ENCODE data around the gene CLIC4. TPM values are rescaled to one million over a fixed set of nuclear protein-coding genes. Genes with fewer than 3 reads are reported as not detected.
A peak's percentile ranks its signal among the peaks of the same experiment; 100 is the strongest.

Gene CLIC4
- total and polyA plus RNA-seq, 9 of the 15 experiments (the other 6 are each of a cell fraction or from before 2014, with no cell fraction given): 16.0 to 67.5 (median 38.4) TPM

DNA sequence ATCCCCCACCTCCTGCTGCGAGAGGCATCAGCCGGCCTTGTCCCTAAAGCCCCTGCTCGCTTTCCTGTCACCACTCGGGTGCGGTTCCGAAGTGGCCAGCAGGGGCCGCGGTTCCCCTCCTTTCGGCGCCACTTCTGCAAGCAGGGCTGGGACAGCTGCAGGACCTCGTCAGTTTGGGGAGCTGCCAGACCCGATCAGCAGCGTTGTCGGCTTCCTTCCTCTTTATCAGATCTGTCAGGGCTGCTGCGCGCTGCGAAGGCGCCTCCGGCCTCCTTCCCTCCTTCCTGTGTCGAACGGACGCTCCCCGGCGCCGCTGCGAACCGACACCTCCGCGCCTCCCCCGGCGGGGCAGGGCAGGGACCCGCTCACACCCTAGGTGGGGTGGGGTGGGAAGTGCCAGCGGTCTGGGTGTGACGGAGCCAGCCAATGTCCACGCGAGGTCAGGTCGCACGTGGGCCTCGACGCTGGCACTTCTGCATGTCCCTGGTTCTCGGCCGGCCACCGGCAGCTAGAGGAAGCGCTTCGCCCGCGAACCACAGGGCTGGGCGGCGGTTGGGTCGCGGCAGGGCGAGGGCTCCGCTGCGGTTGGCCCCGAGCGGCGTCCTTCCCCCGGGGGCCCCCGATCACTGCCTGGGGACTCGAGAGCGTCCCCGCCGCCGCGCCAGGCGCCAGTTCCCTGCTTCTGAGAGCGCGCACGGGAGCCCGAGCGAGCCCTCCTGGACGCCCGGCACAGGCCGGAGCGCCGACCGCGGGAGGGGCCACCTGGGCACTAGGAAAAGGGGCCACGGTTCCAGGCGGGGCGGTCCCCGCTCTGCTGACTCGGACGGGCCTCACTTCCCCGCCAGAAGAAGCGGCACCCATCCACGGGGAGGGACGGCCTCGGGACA, 103.0 kb downstream of the CLIC4 start (continued):
- TF ChIP-seq HDAC2 (IDR thresholded peaks at IDR 0.05): peak; percentile 81; the same call in 1 of the 2 replicates
- no peak for TF ChIP-seq MITF (IDR thresholded peaks at IDR 0.05)
- TF ChIP-seq MYNN (IDR thresholded peaks at IDR 0.05): 0 out of 2 replicates have a peak, but pooled peaks have one; percentile 74
- TF ChIP-seq MYNN (CRISPR knock-in tag; IDR thresholded peaks at IDR 0.05): no peak
- no peak for TF ChIP-seq SRSF9 (IDR thresholded peaks at IDR 0.05; ENCODE audit: borderline replicate concordance, low read depth, low read length)
- TF ChIP-seq, protein P1, sequence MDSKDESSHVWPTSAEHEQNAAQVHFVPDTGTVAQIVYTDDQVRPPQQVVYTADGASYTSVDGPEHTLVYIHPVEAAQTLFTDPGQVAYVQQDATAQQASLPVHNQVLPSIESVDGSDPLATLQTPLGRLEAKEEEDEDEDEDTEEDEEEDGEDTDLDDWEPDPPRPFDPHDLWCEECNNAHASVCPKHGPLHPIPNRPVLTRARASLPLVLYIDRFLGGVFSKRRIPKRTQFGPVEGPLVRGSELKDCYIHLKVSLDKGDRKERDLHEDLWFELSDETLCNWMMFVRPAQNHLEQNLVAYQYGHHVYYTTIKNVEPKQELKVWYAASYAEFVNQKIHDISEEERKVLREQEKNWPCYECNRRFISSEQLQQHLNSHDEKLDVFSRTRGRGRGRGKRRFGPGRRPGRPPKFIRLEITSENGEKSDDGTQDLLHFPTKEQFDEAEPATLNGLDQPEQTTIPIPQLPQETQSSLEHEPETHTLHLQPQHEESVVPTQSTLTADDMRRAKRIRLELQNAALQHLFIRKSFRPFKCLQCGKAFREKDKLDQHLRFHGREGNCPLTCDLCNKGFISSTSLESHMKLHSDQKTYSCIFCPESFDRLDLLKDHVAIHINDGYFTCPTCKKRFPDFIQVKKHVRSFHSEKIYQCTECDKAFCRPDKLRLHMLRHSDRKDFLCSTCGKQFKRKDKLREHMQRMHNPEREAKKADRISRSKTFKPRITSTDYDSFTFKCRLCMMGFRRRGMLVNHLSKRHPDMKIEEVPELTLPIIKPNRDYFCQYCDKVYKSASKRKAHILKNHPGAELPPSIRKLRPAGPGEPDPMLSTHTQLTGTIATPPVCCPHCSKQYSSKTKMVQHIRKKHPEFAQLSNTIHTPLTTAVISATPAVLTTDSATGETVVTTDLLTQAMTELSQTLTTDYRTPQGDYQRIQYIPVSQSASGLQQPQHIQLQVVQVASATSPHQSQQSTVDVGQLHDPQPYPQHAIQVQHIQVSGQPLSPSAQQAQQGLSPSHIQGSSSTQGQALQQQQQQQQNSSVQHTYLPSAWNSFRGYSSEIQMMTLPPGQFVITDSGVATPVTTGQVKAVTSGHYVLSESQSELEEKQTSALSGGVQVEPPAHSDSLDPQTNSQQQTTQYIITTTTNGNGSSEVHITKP (IDR thresholded peaks at IDR 0.05; ENCODE audit: partially characterized antibody): peak; percentile 39
- peak; percentile 98 for TF ChIP-seq ZBTB1 (CRISPR knock-in tag; IDR thresholded peaks at IDR 0.05; ENCODE audit: borderline replicate concordance, low read depth)
- peak; percentile 76 for TF ChIP-seq ATF7 (IDR thresholded peaks at IDR 0.05)
- TF ChIP-seq FOXA3 (CRISPR knock-in tag; conservative IDR thresholded peaks at IDR 0.05 in 1 of 2, IDR thresholded peaks at IDR 0.05 in 1 of 2): 0 out of 4 replicates have a peak, but pooled peaks of 1 of the 2 experiments have one; percentile 41
- peak; percentile 65 for TF ChIP-seq CHD4 (IDR thresholded peaks at IDR 0.05; ENCODE audit: insufficient read depth, insufficient replicate concordance, low read depth, low read length, poor library complexity, severe bottlenecking)
- TF ChIP-seq, protein P2, sequence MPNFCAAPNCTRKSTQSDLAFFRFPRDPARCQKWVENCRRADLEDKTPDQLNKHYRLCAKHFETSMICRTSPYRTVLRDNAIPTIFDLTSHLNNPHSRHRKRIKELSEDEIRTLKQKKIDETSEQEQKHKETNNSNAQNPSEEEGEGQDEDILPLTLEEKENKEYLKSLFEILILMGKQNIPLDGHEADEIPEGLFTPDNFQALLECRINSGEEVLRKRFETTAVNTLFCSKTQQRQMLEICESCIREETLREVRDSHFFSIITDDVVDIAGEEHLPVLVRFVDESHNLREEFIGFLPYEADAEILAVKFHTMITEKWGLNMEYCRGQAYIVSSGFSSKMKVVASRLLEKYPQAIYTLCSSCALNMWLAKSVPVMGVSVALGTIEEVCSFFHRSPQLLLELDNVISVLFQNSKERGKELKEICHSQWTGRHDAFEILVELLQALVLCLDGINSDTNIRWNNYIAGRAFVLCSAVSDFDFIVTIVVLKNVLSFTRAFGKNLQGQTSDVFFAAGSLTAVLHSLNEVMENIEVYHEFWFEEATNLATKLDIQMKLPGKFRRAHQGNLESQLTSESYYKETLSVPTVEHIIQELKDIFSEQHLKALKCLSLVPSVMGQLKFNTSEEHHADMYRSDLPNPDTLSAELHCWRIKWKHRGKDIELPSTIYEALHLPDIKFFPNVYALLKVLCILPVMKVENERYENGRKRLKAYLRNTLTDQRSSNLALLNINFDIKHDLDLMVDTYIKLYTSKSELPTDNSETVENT (CRISPR knock-in tag; IDR thresholded peaks at IDR 0.05): no peak
- TF ChIP-seq, protein P3, sequence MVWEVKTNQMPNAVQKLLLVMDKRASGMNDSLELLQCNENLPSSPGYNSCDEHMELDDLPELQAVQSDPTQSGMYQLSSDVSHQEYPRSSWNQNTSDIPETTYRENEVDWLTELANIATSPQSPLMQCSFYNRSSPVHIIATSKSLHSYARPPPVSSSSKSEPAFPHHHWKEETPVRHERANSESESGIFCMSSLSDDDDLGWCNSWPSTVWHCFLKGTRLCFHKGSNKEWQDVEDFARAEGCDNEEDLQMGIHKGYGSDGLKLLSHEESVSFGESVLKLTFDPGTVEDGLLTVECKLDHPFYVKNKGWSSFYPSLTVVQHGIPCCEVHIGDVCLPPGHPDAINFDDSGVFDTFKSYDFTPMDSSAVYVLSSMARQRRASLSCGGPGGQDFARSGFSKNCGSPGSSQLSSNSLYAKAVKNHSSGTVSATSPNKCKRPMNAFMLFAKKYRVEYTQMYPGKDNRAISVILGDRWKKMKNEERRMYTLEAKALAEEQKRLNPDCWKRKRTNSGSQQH (CRISPR knock-in tag; IDR thresholded peaks at IDR 0.05): peak; percentile 95

Data from K562 (cell line).